GM19193 (cell line): Measurements from ENCODE around the gene NCCRP1.

ENCODE experiments used
- POLR2A ChIP-seq: IDR thresholded peaks from 4 replicates; pipeline ENCODE4 v1.6.1; 2011; ENCODE audit not compliant: insufficient read depth, insufficient read length; ENCODE audit errors: extremely low read depth

NCCRP1 gene

GRCh38 chr19:39187552-39187943, 9.2 kb upstream of the NCCRP1 start:
- TF ChIP-seq POLR2A = no peak

GRCh38 chr19:39188960-39189359, 7.8 kb upstream of the NCCRP1 start:
- no peak for TF ChIP-seq POLR2A

- TF ChIP-seq POLR2A = no peak
These were observed 6.0 kb upstream of the NCCRP1 start for GRCh38 chr19:39190768-39191167.

GRCh38 chr19:39192846-39193245, 3.9 kb upstream of the NCCRP1 start:
- no peak for TF ChIP-seq POLR2A

- TF ChIP-seq POLR2A = no peak
These were observed 3.0 kb upstream of the NCCRP1 start for GRCh38 chr19:39193803-39194202.

GRCh38 chr19:39194832-39195542, 1.8 kb upstream of the NCCRP1 start:
- no peak for TF ChIP-seq POLR2A

GRCh38 chr19:39195755-39196154, 1.0 kb upstream of the NCCRP1 start:
- TF ChIP-seq POLR2A = no peak

- no peak for TF ChIP-seq POLR2A
These were observed 444 bp upstream of the NCCRP1 start for GRCh38 chr19:39196320-39196719.

- TF ChIP-seq POLR2A = no peak
These were observed 1.0 kb downstream of the NCCRP1 start for GRCh38 chr19:39197808-39198207.

GRCh38 chr19:39199025-39199424, 2.3 kb downstream of the NCCRP1 start:
- no peak for TF ChIP-seq POLR2A

- no peak for TF ChIP-seq POLR2A
These were observed 3.5 kb downstream of the NCCRP1 start for GRCh38 chr19:39200066-39200802.

- TF ChIP-seq POLR2A = no peak
These were observed 4.0 kb downstream of the NCCRP1 start for GRCh38 chr19:39200803-39201115.

GRCh38 chr19:39202998-39203355, 6.2 kb downstream of the NCCRP1 start:
- no peak for TF ChIP-seq POLR2A

GRCh38 chr19:39203372-39204341, 6.9 kb downstream of the NCCRP1 start, which contains the start of gene SYCN:
SYCN (minus strand) TSS chr19:39204263; CDS start chr19:39204254, 9 bp downstream.
- no peak for TF ChIP-seq POLR2A

GRCh38 chr19:39205449-39205764, 8.6 kb downstream of the NCCRP1 start:
- no peak for TF ChIP-seq POLR2A
